GM12891 (cell line): Measurements from ENCODE around the gene NAALADL1.

Experiments
- POLR2A ChIP-seq: IDR thresholded peaks from 2 replicates; pipeline ENCODE4 v1.6.1; 2011; ENCODE audit warnings: low read depth, low read length, control low read depth
- POLR2AphosphoS5 ChIP-seq: IDR thresholded peaks from 2 replicates; pipeline ENCODE4 v1.6.1; 2011; ENCODE audit warnings: low read depth, low read length, control low read depth
- TAF1 ChIP-seq: IDR thresholded peaks from 2 replicates; pipeline ENCODE4 v1.6.1; 2011; ENCODE audit warnings: low read depth, low read length, control low read depth

DNA sequence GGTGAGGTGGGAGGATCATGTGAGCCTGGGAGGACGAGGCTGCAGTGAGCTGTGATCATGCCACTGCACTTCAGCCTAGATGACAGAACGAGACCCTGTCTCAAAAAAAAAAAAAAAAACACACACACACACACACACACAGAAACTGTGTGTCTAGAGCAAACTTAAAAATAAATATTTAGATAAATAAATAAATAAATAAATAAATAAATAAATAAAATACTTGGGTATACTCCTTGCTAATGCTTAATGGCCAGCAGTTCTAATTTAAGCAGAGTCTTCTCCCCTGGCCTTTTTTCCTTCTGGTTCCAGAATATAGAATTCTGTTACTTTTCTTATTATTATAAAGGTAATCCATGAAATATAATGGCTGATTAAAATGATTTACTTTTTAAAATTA is 49.5 kb downstream of the NAALADL1 start:
- TF ChIP-seq POLR2A (no peak), POLR2AphosphoS5 (no peak), TAF1 (no peak)
